HG03558 (cell line): ENCODE data around the gene MRPL36.
"Not testable (repeated sequence)": the region's sequence is repeated elsewhere in the genome, so short reads cannot be mapped to it uniquely, and the experiment has no call there.

Experiments
- ATAC-seq: cut with Tn5 transposase; IDR thresholded peaks from one replicate; pipeline ENCODE4 v1.9.1; 2021; ENCODE audit warnings: moderate number of reproducible peaks; ENCODE audit not compliant: unreplicated experiment; ENCODE audit errors: extremely low read depth

MRPL36 gene

GRCh38 chr5:1817261-1818043 lies 17.8 kb upstream of the MRPL36 start:
- ATAC-seq = no peak

GRCh38 chr5:1816495-1817089 lies 17.0 kb upstream of the MRPL36 start:
- not testable (repeated sequence) for ATAC-seq

DNA sequence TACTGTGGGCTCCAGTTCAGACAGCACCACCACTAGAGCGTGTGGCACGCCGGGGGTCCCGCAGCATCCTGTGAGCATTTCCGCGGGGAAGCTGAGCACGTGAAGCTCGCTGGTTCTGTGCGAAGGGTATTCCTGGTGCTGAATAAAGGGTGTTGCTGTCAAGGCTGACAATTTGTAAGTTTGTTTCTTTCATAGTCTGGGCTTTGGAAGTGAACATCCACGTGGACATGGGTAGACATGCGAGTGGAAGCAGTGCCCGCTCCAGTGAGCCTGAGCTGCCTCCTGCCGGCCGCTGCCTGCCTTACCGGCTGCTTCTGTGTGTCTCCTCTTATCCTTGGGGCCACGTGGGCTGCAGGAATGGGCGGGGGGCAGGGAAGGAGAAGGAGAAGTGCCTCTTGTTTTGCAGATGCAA lies 16.2 kb upstream of the MRPL36 start:
- ATAC-seq = no peak

GRCh38 chr5:1815071-1815786 lies 15.6 kb upstream of the MRPL36 start:
- ATAC-seq = no peak

GRCh38 chr5:1814183-1815020 lies 14.8 kb upstream of the MRPL36 start:
- ATAC-seq = no peak

GRCh38 chr5:1810581-1811101 lies 11.0 kb upstream of the MRPL36 start:
- ATAC-seq = no peak

GRCh38 chr5:1809416-1810035 lies 9.9 kb upstream of the MRPL36 start:
- no peak for ATAC-seq

GRCh38 chr5:1808439-1808838 lies 8.8 kb upstream of the MRPL36 start:
- ATAC-seq = no peak

DNA sequence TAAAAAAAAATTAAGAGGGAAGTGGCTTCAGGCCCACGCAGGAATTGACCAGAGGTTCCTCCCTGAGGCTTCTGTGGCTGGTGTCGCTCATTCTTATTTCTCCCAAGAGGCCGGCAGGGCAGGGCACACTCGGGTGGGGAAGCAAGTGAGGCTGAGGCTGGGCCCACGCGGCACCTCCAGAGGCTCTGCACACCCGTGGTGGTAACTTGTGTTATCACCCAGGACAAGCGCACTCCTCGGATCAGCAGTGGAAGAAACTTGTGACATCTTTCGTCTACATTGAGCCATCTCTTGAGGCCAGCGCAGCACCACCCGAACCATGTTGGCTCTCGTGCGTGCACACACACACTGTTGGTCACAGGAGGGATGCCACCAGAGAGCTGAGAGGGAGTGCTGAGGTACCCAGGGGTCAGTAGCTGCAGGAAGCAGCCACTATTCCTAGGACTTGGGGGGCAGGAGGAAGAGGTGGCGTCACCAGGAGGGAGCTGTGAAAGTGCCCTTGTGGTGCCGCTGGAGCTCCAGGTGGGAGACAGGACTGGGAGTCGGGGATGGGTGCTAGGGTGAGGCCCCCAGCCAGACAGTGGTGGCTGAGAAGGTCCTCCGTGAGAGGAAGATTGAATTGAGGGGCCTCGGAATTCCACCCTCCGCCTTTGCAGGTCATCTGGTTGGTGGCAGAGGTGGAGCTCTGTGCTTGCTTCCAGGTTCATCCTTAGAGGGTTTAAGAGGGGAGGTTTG lies 8.0 kb upstream of the MRPL36 start:
- ATAC-seq = no peak

DNA sequence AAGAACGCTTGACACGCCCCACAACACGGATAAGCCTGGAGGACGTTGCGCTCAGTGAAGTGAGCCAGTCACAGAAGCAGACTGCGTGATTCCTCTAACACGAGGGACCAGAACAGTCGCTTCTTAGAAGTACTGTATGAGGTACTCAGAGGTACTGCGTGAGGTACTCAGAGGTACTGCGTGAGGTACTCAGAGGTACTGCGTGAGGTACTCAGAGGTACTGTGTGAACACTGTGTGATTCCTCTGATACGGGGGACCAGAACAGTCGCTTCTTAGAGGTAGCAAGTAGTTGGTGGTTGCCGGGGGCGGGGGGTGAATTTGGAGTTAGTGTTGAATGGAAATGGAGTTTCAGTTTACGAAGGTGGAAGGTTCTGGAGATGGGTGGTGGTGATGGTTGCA lies 7.3 kb upstream of the MRPL36 start:
- no peak for ATAC-seq

DNA sequence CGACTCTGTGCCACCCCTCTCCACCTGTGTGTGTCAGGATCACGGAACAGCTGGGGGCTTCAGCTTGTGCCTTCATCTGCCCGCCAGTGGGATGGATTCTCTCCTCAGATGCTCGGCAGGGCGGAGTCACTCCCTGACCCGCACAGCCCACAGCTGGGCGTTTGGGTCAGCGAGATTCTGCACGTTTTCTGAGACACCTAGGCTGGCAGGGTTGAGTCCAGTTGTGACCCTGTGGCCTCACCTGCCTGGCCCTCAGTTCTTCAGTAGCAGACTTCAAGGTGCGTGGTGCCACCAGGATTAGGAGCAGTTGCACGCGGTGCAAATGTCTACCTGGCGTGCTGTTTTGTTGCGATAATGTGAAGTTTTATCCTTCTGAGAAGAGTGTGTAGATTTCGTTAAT lies 6.6 kb upstream of the MRPL36 start:
- ATAC-seq = no peak

DNA sequence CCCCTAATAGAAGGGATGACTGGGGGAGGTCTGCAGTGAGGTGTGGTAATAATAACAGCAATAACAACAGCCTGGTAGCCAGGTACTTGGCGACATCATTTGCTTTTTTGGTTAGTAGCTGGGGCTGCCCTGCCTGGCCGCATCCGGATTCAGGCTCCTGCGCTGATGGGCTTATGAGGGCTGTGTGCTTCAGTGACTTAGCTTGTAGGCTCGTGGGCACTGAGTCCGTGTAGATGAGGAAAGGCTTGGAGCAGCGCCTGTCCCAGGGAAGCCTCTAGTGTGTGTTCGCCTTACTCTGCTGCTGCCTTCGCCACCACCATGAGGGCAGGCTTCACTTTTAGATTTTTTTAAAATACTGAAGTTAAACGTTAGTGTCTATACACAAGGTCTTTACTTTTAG lies 6.1 kb upstream of the MRPL36 start:
- ATAC-seq = no peak

GRCh38 chr5:1805326-1805725 lies 5.7 kb upstream of the MRPL36 start:
- no peak for ATAC-seq

DNA sequence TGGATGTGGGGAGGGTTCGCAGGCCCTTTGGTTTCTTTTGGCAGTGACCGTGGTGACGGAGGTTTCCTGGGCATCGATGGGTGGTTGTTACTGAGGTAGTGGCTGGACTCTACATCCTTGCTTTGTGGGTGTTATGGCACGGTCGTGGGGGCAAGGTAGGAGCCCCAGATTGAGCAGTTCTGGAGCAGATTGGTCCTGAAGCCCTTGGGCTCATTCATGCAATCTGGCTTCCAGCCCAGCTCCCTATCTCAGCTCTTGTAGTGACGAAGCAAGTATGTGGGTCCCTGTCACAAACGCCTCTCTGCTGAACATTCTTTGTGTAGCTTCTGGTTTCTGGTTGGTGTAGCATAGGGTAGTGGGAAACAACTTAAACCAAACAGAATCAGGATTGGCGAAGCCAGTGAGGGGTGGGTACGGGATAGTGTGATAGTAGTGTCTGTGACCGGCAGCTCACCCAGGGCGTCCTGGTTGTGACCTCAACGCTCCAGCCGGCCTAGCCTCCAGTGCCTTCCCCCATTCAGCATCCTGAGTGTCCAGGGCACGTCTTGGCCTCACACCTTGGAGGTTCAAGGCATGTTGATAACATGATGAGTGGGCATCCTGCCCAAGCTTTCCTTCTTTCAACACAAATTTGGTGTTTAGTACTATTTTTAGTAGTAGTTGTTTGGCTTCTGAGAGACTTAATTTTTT lies 4.5 kb upstream of the MRPL36 start:
- ATAC-seq = no peak

DNA sequence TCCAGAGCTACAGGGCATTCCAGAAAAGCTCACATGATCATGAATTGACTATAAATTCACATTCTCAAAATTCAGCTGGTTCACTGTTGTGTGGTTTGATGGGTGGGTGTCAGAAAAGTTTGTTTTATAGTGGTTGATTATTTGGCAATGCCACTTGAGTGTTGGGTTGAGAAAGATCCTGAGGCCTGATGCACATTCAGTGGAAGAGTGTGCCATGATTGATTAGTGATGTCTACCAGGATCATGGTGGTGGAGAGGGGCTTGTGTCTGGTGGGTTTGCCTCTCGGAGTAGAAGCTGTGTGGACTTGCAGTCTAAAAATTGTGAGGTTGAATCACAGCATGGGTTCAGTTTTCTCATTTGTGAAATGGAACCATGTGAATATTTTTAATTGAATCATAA lies 3.6 kb upstream of the MRPL36 start:
- no peak for ATAC-seq

DNA sequence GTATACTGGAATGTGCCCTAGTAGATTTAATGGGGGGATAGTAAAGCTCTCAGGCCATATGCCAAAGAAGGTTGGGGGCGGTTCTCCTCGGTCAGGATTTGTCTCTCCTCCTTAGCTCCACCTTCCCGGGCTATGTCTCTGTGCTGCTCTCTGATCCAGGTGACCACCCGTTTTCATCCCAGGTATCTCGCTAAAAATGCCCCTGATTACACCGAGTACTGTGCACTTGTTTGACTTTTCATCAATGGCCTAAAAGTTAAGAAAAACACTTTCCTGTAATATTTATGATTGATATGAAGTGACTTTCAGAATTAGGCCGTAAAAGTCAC lies 2.3 kb upstream of the MRPL36 start:
- ATAC-seq = no peak

GRCh38 chr5:1801222-1801966 lies 1.8 kb upstream of the MRPL36 start, which contains the start of gene NDUFS6:
NDUFS6 (plus strand) TSS chr5:1801407; CDS start chr5:1801418, 11 bp downstream.
- peak; percentile 42 for ATAC-seq
